ENCODE measurements around the gene CLSTN2. TPM values are rescaled to one million over a fixed set of nuclear protein-coding genes. Genes with fewer than 3 reads are reported as not detected.
A peak's percentile ranks its signal among the peaks of the same experiment; 100 is the strongest.

CLSTN2 gene
- total and polyA plus RNA-seq, 2 of the 8 experiments (the other 6 are each of a cell fraction or from before 2014, with no cell fraction given): 0.39 to 0.52 TPM

DNA sequence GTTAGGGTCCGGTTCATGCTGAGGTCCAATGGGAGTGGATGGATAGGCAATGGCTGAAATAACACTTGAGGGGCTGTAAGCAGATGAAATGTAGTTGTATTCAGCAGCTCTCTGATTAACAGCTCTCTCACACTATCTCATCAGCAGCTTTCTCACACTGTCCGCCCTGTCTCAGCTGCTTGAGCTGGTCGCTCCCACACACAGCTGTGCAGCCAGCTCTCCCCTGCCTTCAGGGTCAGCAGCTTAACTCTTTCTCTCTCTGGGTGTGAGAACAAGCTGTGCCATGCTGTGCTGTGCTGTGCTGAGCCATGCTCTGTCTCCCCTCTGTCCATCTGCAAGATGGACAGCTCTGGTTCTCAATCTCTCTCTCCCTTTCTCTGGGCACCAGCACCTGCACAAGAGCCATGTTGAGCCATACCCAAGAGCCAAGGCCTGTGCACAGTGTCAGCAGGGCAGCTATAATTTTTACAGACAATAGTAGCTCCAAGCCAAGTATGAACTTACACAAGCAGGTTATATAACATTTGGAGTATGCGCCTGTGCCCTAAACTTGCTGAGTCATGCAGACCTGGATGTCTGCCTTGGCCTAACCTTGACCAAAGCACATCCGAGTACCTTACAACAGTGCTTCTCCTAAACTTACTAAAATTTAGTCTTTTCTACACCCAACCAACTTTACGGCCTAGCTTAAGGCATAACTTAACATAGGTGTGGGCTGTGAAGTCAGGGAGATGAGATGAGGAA lies 451.5 kb downstream of the CLSTN2 start:
- DNase-seq (ENCODE audit: low read depth in 1 of 2, low spot score in 2 of 2) (no peak), FAIRE-seq (no peak)
- Histone ChIP-seq H3K23me2 (ENCODE audit: low read depth, low read length) (no peaks in the 10 kb centered on the region), H3K18ac (ENCODE audit: extremely low read depth, low read length) (no peak overlapping the region), H2BK20ac (ENCODE audit: low read length) (no peak overlapping the region), H3K9ac (replicated peaks in 1 of 4; ENCODE audit: extremely low read depth in 1 of 4, low read depth in 3 of 4, low read length in 3 of 4) (no peak overlapping the region), H3K27me3 (replicated peaks in 1 of 4; ENCODE audit: control insufficient read depth in 3 of 4, extremely low read depth in 1 of 4, insufficient read depth in 3 of 4, low read length in 3 of 4) (no peaks in the 10 kb centered on the region), H3K79me2 (ENCODE audit: control insufficient read depth in 1 of 2, insufficient read depth in 2 of 2, low read length in 2 of 2) (no peaks in the 10 kb centered on the region), H3K27ac (ENCODE audit: low read depth, low read length) (no peak overlapping the region), H3K4me3 (ENCODE audit: extremely low read depth in 1 of 4, insufficient read depth in 2 of 4, low read depth in 3 of 4, low read length in 4 of 4) (no peak overlapping the region), H2BK15ac (ENCODE audit: low read length) (no peak overlapping the region), H3K4me2 (ENCODE audit: insufficient read depth in 1 of 2, low read depth in 2 of 2, low read length in 2 of 2) (no peak overlapping the region), H3K14ac (ENCODE audit: insufficient read length) (no peak overlapping the region), H4K91ac (replicated peaks; ENCODE audit: insufficient read length, low read length) (no peak overlapping the region), H2BK12ac (ENCODE audit: low read depth, low read length) (no peak overlapping the region), H2AFZ (ENCODE audit: low read length) (no peak overlapping the region), H2AK5ac (ENCODE audit: low read depth, low read length) (no peak overlapping the region), H3K9me3 (ENCODE audit: insufficient read depth in 2 of 2, low read depth in 1 of 2, low read length in 1 of 2) (no peaks in the 10 kb centered on the region), H3K36me3 (ENCODE audit: control insufficient read depth in 2 of 4, insufficient read depth in 4 of 4, low read length in 3 of 4) (no peaks in the 10 kb centered on the region), H2BK5ac (ENCODE audit: low read depth, low read length) (no peak overlapping the region), H3K4ac (replicated peaks; ENCODE audit: insufficient read length, low read depth, low read length) (no peak overlapping the region), H4K20me1 (replicated peaks in 1 of 2; ENCODE audit: control insufficient read depth in 1 of 2, insufficient read depth in 2 of 2, low read length in 2 of 2) (no peaks in the 10 kb centered on the region), H2BK120ac (replicated peaks; ENCODE audit: low read depth, low read length) (no peak overlapping the region), H3K56ac (replicated peaks; ENCODE audit: insufficient read length, low read depth, low read length) (no peak overlapping the region), H4K5ac (ENCODE audit: insufficient read length, low read depth, low read length) (no peak overlapping the region), H3K79me1 (ENCODE audit: low read depth, low read length) (no peaks in the 10 kb centered on the region), H4K8ac (ENCODE audit: extremely low read depth, insufficient read depth, low read length) (no peak overlapping the region), H3K4me1 (replicated peaks in 1 of 4; ENCODE audit: control insufficient read depth in 3 of 4, insufficient read depth in 4 of 4, low read length in 3 of 4) (peaks cover 0 to 5% (median 2%) of the 10 kb centered on the region in 4 experiments; a peak in 2 of 7 replicates), H3K23ac (ENCODE audit: insufficient read length) (no peak overlapping the region)
- TF ChIP-seq, protein P1, sequence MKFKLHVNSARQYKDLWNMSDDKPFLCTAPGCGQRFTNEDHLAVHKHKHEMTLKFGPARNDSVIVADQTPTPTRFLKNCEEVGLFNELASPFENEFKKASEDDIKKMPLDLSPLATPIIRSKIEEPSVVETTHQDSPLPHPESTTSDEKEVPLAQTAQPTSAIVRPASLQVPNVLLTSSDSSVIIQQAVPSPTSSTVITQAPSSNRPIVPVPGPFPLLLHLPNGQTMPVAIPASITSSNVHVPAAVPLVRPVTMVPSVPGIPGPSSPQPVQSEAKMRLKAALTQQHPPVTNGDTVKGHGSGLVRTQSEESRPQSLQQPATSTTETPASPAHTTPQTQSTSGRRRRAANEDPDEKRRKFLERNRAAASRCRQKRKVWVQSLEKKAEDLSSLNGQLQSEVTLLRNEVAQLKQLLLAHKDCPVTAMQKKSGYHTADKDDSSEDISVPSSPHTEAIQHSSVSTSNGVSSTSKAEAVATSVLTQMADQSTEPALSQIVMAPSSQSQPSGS (IDR thresholded peaks at IDR 0.05; ENCODE audit: low read length): no peak
- TF ChIP-seq NANOG (IDR thresholded peaks at IDR 0.05; ENCODE audit: insufficient read depth, low read depth, low read length, poor library complexity, severe bottlenecking) (no peak), BACH1 (IDR thresholded peaks at IDR 0.05; ENCODE audit: low read length) (peak; percentile 24; the same call in 1 of the 2 replicates), MAFK (IDR thresholded peaks at IDR 0.05; ENCODE audit: low read depth, low read length) (peak; percentile 35; the same call in 1 of the 2 replicates)
- ChIA-PET CTCF (ENCODE audit: partially characterized antibody) (interaction anchor here (0.9 to 1.2 kb wide), 4 partner anchors 14 to 107 kb away, joined by 3 to 4 read pairs (median 3); no protein-coding TSS in a partner anchor), POLR2A (ENCODE audit: partially characterized antibody) (no interaction called here)
- 71% methylated on average over 6 of the region's 6 CpGs; no CpG with 5 or more reads in 1 of the 2 experiments for WGBS, 2 experiments (ENCODE audit: extremely low coverage in 1 of 2, insufficient coverage in 1 of 2, insufficient read length in 1 of 2, insufficient replicate concordance in 2 of 2, low coverage in 1 of 2, low lambda C conversion rate in 2 of 2, missing lambda C conversion rate in 1 of 2)

Data from H1 (cell line).